Thyroid gland (tissue), 4 donors: ENCODE measurements around the gene TMX4.

Experiments
- CTCF ChIP-seq, 6 experiments: fragments of 200-600 bp in 3 of 6; fragments of 450-650 bp in 3 of 6; sonication (generic) in 3 of 6; IDR thresholded peaks; one replicate each; pipeline ENCODE4 v1.5.1; 2016 to 2019; ENCODE audit warnings: antibody characterized with exemption in 6 of 6, mild to moderate bottlenecking in 2 of 6, inconsistent platforms in 1 of 6, moderate library complexity in 1 of 6
- POLR2A ChIP-seq, 2 donors: fragments of 450-650 bp; IDR thresholded peaks; one replicate each; pipeline ENCODE4 v1.6.1; 2017; ENCODE audit warnings: antibody characterized with exemption in 2 of 2, mild to moderate bottlenecking in 2 of 2, moderate library complexity in 1 of 2

DNA sequence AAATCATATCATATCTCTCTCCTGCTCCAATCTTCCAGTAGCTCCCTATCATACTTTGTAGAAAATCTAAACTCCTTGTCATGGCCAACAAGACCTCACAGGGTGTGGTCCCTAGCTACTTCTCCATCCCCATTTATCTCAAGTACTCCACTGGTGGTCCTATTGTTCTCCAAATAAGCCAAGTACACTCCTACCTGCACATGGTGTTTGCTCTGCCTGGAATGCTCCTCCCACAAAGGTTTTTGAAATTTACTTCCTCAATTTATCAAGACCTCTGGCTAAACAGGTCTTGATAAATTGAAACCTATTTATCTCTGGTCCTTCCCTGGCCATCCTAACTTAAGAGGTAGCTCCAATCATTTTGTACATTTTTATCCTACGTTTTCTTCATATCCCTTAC is 12.1 kb downstream of the TMX4 start:
- TF ChIP-seq POLR2A (IDR thresholded peaks at IDR 0.05): no peak
- no peak for TF ChIP-seq CTCF (IDR thresholded peaks at IDR 0.05)
